ENCODE measurements around the gene ENDOV. TPM values are rescaled to one million over a fixed set of nuclear protein-coding genes. Genes with fewer than 3 reads are reported as not detected.

The ENDOV gene
- total RNA-seq, 4 donors from 2014 or later, result 13.2 to 72.6 (median 36.8) TPM

DNA sequence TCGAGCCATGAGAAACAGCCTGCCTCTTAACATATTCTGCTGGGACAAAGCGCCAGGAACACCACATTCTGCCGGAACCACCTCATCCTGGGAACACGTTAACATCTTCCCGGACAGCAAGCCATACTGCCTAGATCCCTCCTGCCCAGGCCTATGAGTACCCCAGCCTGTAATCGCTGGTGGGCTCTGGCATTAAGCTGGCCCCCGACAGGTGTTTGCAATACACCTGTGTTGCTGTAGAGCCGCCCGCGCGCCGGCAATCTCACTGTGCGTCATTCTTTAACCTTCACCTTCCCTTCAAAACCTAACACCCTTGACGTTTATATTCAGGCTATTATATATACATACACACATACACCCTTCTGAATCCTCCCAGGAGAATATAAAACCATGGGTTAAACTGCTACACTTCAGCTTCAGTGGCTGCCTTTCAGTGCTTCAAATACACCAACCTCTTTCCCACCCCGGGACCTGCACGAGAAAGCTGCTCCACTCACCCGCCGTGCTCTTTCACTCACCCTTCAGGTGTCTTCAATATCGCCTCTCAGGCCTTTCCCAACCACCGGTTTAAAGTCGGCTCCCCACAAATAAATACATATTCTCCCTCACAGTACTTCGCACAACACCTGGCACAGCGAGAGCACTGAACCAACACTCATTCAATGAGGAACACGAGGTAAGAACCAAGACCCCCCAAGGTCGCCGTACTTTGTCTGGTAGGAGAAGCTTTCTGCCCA lies 1.0 kb upstream of the ENDOV start:
- no peak for DNase-seq
- H3K4me1 ChIP-seq, result peaks cover 0 to 29% (median 5%) of the 10 kb centered on the region in 4 donors
- H3K4me3 ChIP-seq, result peak overlapping the region; percentile 65 to 87 (median 66)
- no peaks in the 10 kb centered on the region for H3K9me3 ChIP-seq
- TF ChIP-seq POLR2A (IDR thresholded peaks at IDR 0.05) (no peak), CTCF (IDR thresholded peaks at IDR 0.05) (no peak)
- H3K27me3 ChIP-seq, result no peaks in the 10 kb centered on the region
- no peak overlapping the region for H3K27ac ChIP-seq
- peaks cover 0 to 10% (median 0%) of the 10 kb centered on the region in 3 donors for H3K36me3 ChIP-seq

GRCh38 chr17:80414508-80414802 lies 512 bp upstream of the ENDOV start:
- H3K4me3 ChIP-seq, result peak overlapping the region; percentile 65 to 87 (median 66)
- H3K27ac ChIP-seq, result peak overlapping the region in 2 of 4 donors; percentile 82 to 94
- H3K4me1 ChIP-seq, result peaks cover 0 to 29% (median 5%) of the 10 kb centered on the region in 4 donors
- no peak for TF ChIP-seq POLR2A (IDR thresholded peaks at IDR 0.05)
- no peak for TF ChIP-seq CTCF (IDR thresholded peaks at IDR 0.05)
- H3K9me3 ChIP-seq, result no peaks in the 10 kb centered on the region
- H3K36me3 ChIP-seq, result peaks cover 0 to 10% (median 0%) of the 10 kb centered on the region in 3 donors
- DNase-seq, result peak in 1 of 3 donors; percentile 65
- no peaks in the 10 kb centered on the region for H3K27me3 ChIP-seq

DNA sequence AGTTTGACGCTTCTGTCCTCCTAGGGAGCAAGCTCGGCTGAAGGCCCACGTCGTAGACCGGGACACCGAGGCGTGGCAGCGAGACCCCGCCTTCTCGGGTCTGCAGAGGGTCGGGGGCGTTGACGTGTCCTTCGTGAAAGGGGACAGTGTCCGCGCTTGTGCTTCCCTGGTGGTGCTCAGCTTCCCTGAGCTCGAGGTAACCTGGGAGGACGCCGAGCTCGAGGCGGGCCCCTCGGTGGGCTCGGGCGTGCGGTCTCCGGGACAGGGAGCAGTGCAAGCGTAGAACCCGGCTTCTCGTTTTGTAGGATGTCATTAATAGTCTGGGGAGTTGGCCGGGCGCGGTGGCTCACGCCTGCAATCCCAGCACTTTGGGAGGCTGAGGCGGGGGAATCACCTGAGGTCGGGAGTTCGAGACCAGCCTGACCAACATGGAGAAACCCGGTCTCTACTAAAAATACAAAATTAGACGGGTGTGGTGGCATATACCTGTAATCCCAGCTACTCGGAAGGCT lies 715 bp downstream of the ENDOV start:
- DNase-seq, result no peak
- Histone ChIP-seq H3K4me3 (peak overlapping the region; percentile 65 to 87 (median 66)), H3K36me3 (peaks cover 0 to 14% (median 0%) of the 10 kb centered on the region in 3 donors), H3K4me1 (peaks cover 0 to 29% (median 5%) of the 10 kb centered on the region in 4 donors), H3K27ac (peak overlapping the region; percentile 82 to 94 (median 86)), H3K9me3 (no peaks in the 10 kb centered on the region), H3K27me3 (no peaks in the 10 kb centered on the region)
- no peak for TF ChIP-seq CTCF (IDR thresholded peaks at IDR 0.05)

- H3K27ac ChIP-seq, result no peak overlapping the region
- H3K9me3 ChIP-seq, result no peaks in the 10 kb centered on the region
- H3K27me3 ChIP-seq, result no peaks in the 10 kb centered on the region
- H3K36me3 ChIP-seq, result peaks cover 0 to 14% (median 0%) of the 10 kb centered on the region in 3 donors
- peak overlapping the region in 2 of 4 donors; percentile 65 to 66 for H3K4me3 ChIP-seq
- TF ChIP-seq CTCF (IDR thresholded peaks at IDR 0.05) (no peak), POLR2A (IDR thresholded peaks at IDR 0.05) (no peak)
- no peak for DNase-seq
- H3K4me1 ChIP-seq, result peaks cover 0 to 29% (median 5%) of the 10 kb centered on the region in 4 donors
Measured at GRCh38 chr17:80416260-80416939, 1.4 kb downstream of the ENDOV start.

- DNase-seq, result no peak
- Histone ChIP-seq H3K27ac (no peak overlapping the region), H3K36me3 (peaks cover 0 to 14% (median 0%) of the 10 kb centered on the region in 3 donors), H3K27me3 (no peaks in the 10 kb centered on the region), H3K9me3 (no peaks in the 10 kb centered on the region), H3K4me3 (no peak overlapping the region), H3K4me1 (peaks cover 0 to 29% (median 5%) of the 10 kb centered on the region in 4 donors)
- TF ChIP-seq POLR2A (IDR thresholded peaks at IDR 0.05) (no peak), CTCF (IDR thresholded peaks at IDR 0.05) (no peak)
Measured at GRCh38 chr17:80416940-80417293, 1.9 kb downstream of the ENDOV start.
